Measurements from ENCODE around the gene TMEM143. TPM values are rescaled to one million over a fixed set of nuclear protein-coding genes. Genes with fewer than 3 reads are reported as not detected.

The TMEM143 gene
- total and polyA plus RNA-seq, 2 of the 8 experiments (the other 6 are each of a cell fraction or from before 2014, with no cell fraction given): 14.2 to 19.1 TPM

DNA sequence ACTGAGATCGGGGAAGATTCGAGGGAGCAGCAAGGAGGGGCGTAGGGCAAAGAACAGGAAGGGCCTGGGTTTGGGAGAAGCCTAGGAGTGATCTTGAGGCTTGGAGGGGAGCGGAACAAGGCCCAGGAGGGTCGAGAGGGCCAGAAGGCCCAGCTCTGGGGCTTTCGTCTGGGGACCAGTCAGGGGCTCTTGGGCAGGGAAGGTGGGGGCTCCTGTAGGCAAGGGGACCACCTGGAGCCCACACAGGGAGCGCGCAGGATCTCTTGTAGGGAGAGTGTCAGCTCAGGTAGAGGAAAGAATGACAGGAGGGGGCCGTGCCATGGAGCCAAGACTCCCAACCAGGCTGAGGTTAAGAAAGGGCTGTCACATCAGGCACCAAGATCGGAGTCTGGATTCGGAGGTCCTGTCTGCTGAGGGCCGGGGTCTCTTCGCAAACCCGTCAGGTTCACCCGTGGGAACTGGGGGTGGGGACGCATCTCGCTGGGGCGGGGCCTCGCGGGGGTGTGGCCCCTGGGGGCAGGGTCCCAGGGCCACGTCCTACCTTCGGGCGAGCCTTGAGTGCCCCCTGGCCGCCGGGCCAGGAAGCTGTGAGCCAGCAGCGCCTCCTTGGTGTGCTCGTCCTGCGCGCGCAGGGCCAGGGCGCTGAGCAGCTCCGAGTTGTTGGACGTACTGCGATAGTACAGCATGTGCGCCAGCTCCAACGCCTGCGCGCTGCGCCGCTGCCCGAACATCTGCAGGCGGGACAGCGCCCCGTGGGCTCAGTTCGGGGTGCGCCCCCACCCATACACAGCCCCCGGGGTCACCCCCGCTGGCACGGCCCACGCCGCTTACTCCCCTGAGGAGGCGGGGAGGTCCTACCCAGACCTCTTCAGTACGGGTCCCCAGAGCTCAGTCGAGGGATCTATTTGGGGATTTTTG, 30.0 kb downstream of the TMEM143 start:
- Histone ChIP-seq H3K9ac (replicated peaks in 1 of 4; ENCODE audit: extremely low read depth in 1 of 4, low read depth in 3 of 4, low read length in 3 of 4) (peak overlapping the region in 1 of 4 experiments; percentile 25; a peak in 1 of 7 replicates), H4K20me1 (replicated peaks in 1 of 2; ENCODE audit: control insufficient read depth in 1 of 2, insufficient read depth in 2 of 2, low read length in 2 of 2) (no peaks in the 10 kb centered on the region), H3K56ac (replicated peaks; ENCODE audit: insufficient read length, low read depth, low read length) (peak overlapping the region; percentile 67), H3K4ac (replicated peaks; ENCODE audit: insufficient read length, low read depth, low read length) (no peak overlapping the region), H3K4me3 (ENCODE audit: extremely low read depth in 1 of 4, insufficient read depth in 2 of 4, low read depth in 3 of 4, low read length in 4 of 4) (peak overlapping the region; percentile 33 to 57 (median 46)), H3K4me2 (ENCODE audit: insufficient read depth in 1 of 2, low read depth in 2 of 2, low read length in 2 of 2) (peak overlapping the region; percentile 81 to 83), H3K4me1 (replicated peaks in 1 of 4; ENCODE audit: control insufficient read depth in 3 of 4, insufficient read depth in 4 of 4, low read length in 3 of 4) (peaks cover 4 to 23% (median 10%) of the 10 kb centered on the region in 4 experiments), H4K91ac (replicated peaks; ENCODE audit: insufficient read length, low read length) (no peak overlapping the region), H3K14ac (ENCODE audit: insufficient read length) (no peak overlapping the region), H2AK5ac (ENCODE audit: low read depth, low read length) (no peak overlapping the region), H2AFZ (ENCODE audit: low read length) (no peak overlapping the region), H2BK12ac (ENCODE audit: low read depth, low read length) (peak overlapping the region; percentile 23; the same call in 1 of the 2 replicates), H2BK5ac (ENCODE audit: low read depth, low read length) (0 out of 2 replicates have a peak overlapping the region, but pooled peaks have one; percentile 6), H3K23ac (ENCODE audit: insufficient read length) (no peak overlapping the region), H2BK20ac (ENCODE audit: low read length) (no peak overlapping the region), H3K79me1 (ENCODE audit: low read depth, low read length) (no peaks in the 10 kb centered on the region), H3K27me3 (replicated peaks in 1 of 4; ENCODE audit: control insufficient read depth in 3 of 4, extremely low read depth in 1 of 4, insufficient read depth in 3 of 4, low read length in 3 of 4) (no peaks in the 10 kb centered on the region), H3K79me2 (ENCODE audit: control insufficient read depth in 1 of 2, insufficient read depth in 2 of 2, low read length in 2 of 2) (no peaks in the 10 kb centered on the region), H3K18ac (ENCODE audit: extremely low read depth, low read length) (peak overlapping the region; percentile 81), H3K27ac (ENCODE audit: low read depth, low read length) (no peak overlapping the region), H4K5ac (ENCODE audit: insufficient read length, low read depth, low read length) (peak overlapping the region; percentile 45), H2BK120ac (replicated peaks; ENCODE audit: low read depth, low read length) (no peak overlapping the region), H3K9me3 (ENCODE audit: insufficient read depth in 2 of 2, low read depth in 1 of 2, low read length in 1 of 2) (no peaks in the 10 kb centered on the region), H2BK15ac (ENCODE audit: low read length) (no peak overlapping the region), H3K23me2 (ENCODE audit: low read depth, low read length) (peaks cover 12% of the 10 kb centered on the region), H4K8ac (ENCODE audit: extremely low read depth, insufficient read depth, low read length) (peak overlapping the region; percentile 12; the same call in 1 of the 2 replicates), H3K36me3 (ENCODE audit: control insufficient read depth in 2 of 4, insufficient read depth in 4 of 4, low read length in 3 of 4) (no peaks in the 10 kb centered on the region)
- WGBS, 2 experiments (ENCODE audit: extremely low coverage in 1 of 2, insufficient coverage in 1 of 2, insufficient read length in 1 of 2, insufficient replicate concordance in 2 of 2, low coverage in 1 of 2, low lambda C conversion rate in 2 of 2, missing lambda C conversion rate in 1 of 2): 8% methylated on average over 44 of the region's 54 CpGs; no CpG with 5 or more reads in 1 of the 2 experiments
- FAIRE-seq: no peak
- POLR2A ChIA-PET (ENCODE audit: partially characterized antibody): interaction anchor here (0.6 to 3.4 kb wide), 10 partner anchors 11 to 145 kb away, joined by 3 to 35 read pairs (median 4); partner anchors contain the start of genes EMP3, GRWD1, SYNGR4 and TMEM143
- peak in 1 of 2 experiments; percentile 90 for DNase-seq (ENCODE audit: low read depth in 1 of 2, low spot score in 2 of 2)
- CTCF ChIA-PET (ENCODE audit: partially characterized antibody): interaction anchor here (0.6 to 4.6 kb wide), 30 partner anchors 7 to 250 kb away, joined by 3 to 60 read pairs (median 4); partner anchors contain the start of genes EMP3, KDELR1, SYNGR4 and TMEM143
- TF ChIP-seq, protein P1, sequence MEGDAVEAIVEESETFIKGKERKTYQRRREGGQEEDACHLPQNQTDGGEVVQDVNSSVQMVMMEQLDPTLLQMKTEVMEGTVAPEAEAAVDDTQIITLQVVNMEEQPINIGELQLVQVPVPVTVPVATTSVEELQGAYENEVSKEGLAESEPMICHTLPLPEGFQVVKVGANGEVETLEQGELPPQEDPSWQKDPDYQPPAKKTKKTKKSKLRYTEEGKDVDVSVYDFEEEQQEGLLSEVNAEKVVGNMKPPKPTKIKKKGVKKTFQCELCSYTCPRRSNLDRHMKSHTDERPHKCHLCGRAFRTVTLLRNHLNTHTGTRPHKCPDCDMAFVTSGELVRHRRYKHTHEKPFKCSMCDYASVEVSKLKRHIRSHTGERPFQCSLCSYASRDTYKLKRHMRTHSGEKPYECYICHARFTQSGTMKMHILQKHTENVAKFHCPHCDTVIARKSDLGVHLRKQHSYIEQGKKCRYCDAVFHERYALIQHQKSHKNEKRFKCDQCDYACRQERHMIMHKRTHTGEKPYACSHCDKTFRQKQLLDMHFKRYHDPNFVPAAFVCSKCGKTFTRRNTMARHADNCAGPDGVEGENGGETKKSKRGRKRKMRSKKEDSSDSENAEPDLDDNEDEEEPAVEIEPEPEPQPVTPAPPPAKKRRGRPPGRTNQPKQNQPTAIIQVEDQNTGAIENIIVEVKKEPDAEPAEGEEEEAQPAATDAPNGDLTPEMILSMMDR (IDR thresholded peaks at IDR 0.05; ENCODE audit: control extremely low read depth in 1 of 3, insufficient read depth in 1 of 3, low read depth in 1 of 3, low read length in 3 of 3): peak; percentile 91 to 98 (median 93)
